HT1080 (cell line): ENCODE results near the gene BRINP2. TPM values are rescaled to one million over a fixed set of nuclear protein-coding genes. Genes with fewer than 3 reads are reported as not detected.
"Not testable (repeated sequence)": the region's sequence is repeated elsewhere in the genome, so short reads cannot be mapped to it uniquely, and the experiment has no call there.

Source experiments
- DNase-seq: peaks from one replicate; pipeline ENCODE4 v3.0.0-alpha.2; 2015; ENCODE audit warnings: low read depth
- total RNA-seq: library from RNA; depleted of rRNA; stranded (reverse); fragments of >200 nt; shearing (Covaris generic); gene quantifications from 2 replicates; pipeline ENCODE4 v1.2.3, GENCODE V29; 2014; rRNA removed

BRINP2 gene
- total RNA-seq, 1 experiment from 2014 or later = 0.63 TPM

GRCh38 chr1:177310326-177310725 lies 139.6 kb downstream of the BRINP2 start:
- DNase-seq = peak; percentile 93

- no peak for DNase-seq
Observed at GRCh38 chr1:177311111-177311510, 140.4 kb downstream of the BRINP2 start.

- no peak for DNase-seq
Observed at GRCh38 chr1:177311586-177311985, 140.8 kb downstream of the BRINP2 start.

- DNase-seq = no peak
Observed at GRCh38 chr1:177315261-177315660, 144.5 kb downstream of the BRINP2 start.

GRCh38 chr1:177315761-177316160 lies 145.0 kb downstream of the BRINP2 start:
- no peak for DNase-seq

GRCh38 chr1:177321434-177321833 lies 150.7 kb downstream of the BRINP2 start:
- not testable (repeated sequence) for DNase-seq

GRCh38 chr1:177328251-177328650 lies 157.5 kb downstream of the BRINP2 start:
- peak; percentile 42 for DNase-seq

- no peak for DNase-seq
Observed at GRCh38 chr1:177329871-177330270, 159.1 kb downstream of the BRINP2 start.

Other genes with a start within 250 kb of the BRINP2 start
- gene ASTN1, start 6.2 kb upstream of the BRINP2 start, total RNA-seq = 0.16 and 0.33 TPM in 2 replicates